Activated CD4-positive, alpha-beta T cell treated with anti-CD3 and anti-CD28 coated beads for 36 hours (primary cell): ENCODE results near the gene SNX18. TPM values are rescaled to one million over a fixed set of nuclear protein-coding genes. Genes with fewer than 3 reads are reported as not detected.

Experiments used
- ATAC-seq: fragments of 200-7000 bp; cut with Tn5 transposase; one replicate; pipeline ENCODE4 v1.10.0; 2021; ENCODE audit warnings: mild to moderate bottlenecking, moderate library complexity
- CTCF ChIA-PET: fragments of 350-600 bp; sonication (Branson Sonifier 250); formaldehyde crosslinking; loops from one replicate; lab custom pipeline; 2021; ENCODE audit warnings: antibody characterized with exemption; lab: Charles Lee
- POLR2A ChIA-PET: fragments of 350-600 bp; sonication (Branson Sonifier 250); formaldehyde crosslinking; loops from one replicate; lab custom pipeline; 2021; ENCODE audit warnings: antibody characterized with exemption, inconsistent platforms; lab: Charles Lee
- DNase-seq: peaks from one replicate; pipeline ENCODE4 v3.0.0-alpha.2; 2020
- H3K27ac Mint-ChIP-seq: one replicate; pipeline ENCODE4 v1.8.0; 2021; ENCODE audit warnings: mixed read lengths
- H3K27me3 Mint-ChIP-seq: one replicate; pipeline ENCODE4 v1.8.0; 2021; ENCODE audit warnings: mixed read lengths
- H3K36me3 Mint-ChIP-seq: one replicate; pipeline ENCODE4 v1.8.0; 2021; ENCODE audit warnings: low read depth, mixed read lengths
- H3K4me1 Mint-ChIP-seq: one replicate; pipeline ENCODE4 v1.8.0; 2021; ENCODE audit warnings: mixed read lengths
- H3K4me3 Mint-ChIP-seq: one replicate; pipeline ENCODE4 v1.8.0; 2021; ENCODE audit warnings: mild to moderate bottlenecking, moderate library complexity, mixed read lengths
- H3K9me3 Mint-ChIP-seq: one replicate; pipeline ENCODE4 v1.8.0; 2021; ENCODE audit warnings: low read depth, mixed read lengths
- intact Hi-C, 2 experiments: fragments of 100-400 bp; cut with DNase I in 1 of 2; cut with micrococcal nuclease in 1 of 2; formaldehyde crosslinking; loops; one replicate each; pipeline versions ENCODE4 v1.14.2 to v1.15.1; 2022 to 2024; cut with DNase I, micrococcal nuclease
- total RNA-seq, 2 experiments: library from RNA; stranded (reverse); gene quantifications; one replicate each; pipeline ENCODE4 v1.2.3, GENCODE V29; 2021

The SNX18 gene
- total RNA-seq, 2 experiments from 2014 or later, result 4.6 to 4.7 TPM

DNA sequence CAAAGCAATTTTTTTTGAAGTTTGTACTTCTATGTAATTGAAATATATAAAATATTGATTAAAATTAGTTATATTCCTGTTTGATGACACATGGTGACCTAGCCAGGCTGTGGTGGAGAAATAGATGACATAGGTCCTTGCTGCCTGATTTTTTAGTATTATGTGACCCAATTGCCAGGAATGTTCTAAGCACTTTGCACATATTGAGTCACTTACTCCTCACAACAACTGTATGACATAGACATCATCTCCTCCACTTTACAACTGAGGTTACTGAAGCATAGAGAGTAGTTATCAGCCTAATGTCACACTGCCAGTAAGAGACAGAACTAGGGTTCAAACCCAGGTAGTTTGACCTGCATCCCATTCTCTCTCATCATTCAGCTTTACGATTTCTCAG lies 26.2 kb upstream of the SNX18 start:
- ATAC-seq (no peak), DNase-seq (no peak)
- POLR2A ChIA-PET, result no interaction called here
- H3K9me3 Mint-ChIP-seq, result no peaks in the 10 kb centered on the region
- CTCF ChIA-PET, result interaction anchor here (0.7 to 2.7 kb wide), 2 partner anchors 20 to 29 kb away, joined by 3 to 22 read pairs; no protein-coding TSS in a partner anchor
- no peak overlapping the region for H3K4me3 Mint-ChIP-seq
- no peaks in the 10 kb centered on the region for H3K4me1 Mint-ChIP-seq
- peaks cover 4% of the 10 kb centered on the region for H3K27me3 Mint-ChIP-seq
- H3K27ac Mint-ChIP-seq, result no peak overlapping the region
- H3K36me3 Mint-ChIP-seq, result no peaks in the 10 kb centered on the region
- intact Hi-C loops, result no loop called here

DNA sequence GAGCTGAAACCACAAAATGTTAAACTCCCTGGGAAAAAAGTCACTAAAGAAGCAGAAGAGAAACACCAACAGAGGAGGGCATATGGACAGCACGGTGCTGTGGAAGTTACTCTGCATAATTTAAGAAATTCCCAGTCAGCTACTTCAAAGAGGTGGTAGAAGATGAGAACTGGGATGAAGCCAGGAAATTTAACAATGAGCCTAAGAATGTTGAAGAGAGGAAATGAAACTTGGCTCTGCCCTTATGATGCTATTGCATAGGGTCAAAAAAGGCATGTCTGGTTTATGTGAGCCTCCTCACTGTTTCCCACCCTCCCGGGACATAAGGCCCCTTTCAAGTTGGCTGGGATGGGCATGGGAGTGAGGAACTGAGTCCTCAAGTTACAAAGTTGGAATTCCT lies 25.4 kb upstream of the SNX18 start:
- no peak overlapping the region for H3K4me3 Mint-ChIP-seq
- H3K27ac Mint-ChIP-seq, result no peak overlapping the region
- ChIA-PET CTCF (interaction anchor here (1.5 kb wide), 1 partner anchor 248 kb away, joined by 4 read pairs; no protein-coding TSS in a partner anchor), POLR2A (no interaction called here)
- no peak for ATAC-seq
- H3K36me3 Mint-ChIP-seq, result no peaks in the 10 kb centered on the region
- intact Hi-C loops, result no loop called here
- peaks cover 5% of the 10 kb centered on the region for H3K27me3 Mint-ChIP-seq
- DNase-seq, result no peak
- H3K9me3 Mint-ChIP-seq, result no peaks in the 10 kb centered on the region
- no peaks in the 10 kb centered on the region for H3K4me1 Mint-ChIP-seq

DNA sequence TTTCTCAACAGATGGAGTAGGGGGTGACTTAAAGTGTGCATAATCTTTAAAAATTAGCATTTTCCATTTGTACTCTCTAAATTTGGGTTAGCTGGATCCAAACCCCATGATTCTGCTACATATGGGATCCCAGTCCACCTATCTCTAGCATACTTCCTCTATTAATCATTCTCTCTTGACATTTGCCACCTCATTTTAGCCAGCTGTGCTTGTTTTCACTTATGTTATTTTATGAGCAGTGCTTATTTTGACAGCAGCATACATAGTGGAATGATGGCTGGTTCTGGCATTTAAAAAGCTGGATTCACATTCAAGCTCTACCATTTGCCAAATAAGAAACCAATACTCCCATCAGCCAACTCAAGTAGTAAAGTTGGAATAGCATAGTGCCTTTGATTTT lies 22.5 kb upstream of the SNX18 start:
- no peak for ATAC-seq
- no peak overlapping the region for H3K27ac Mint-ChIP-seq
- DNase-seq, result no peak
- ChIA-PET POLR2A (no interaction called here), CTCF (interaction anchor here (1.5 kb wide), 1 partner anchor 22 kb away, joined by 7 read pairs; the partner anchor contains the start of gene SNX18)
- no peaks in the 10 kb centered on the region for H3K4me1 Mint-ChIP-seq
- H3K4me3 Mint-ChIP-seq, result no peak overlapping the region
- intact Hi-C loops, result no loop called here
- no peaks in the 10 kb centered on the region for H3K36me3 Mint-ChIP-seq
- H3K27me3 Mint-ChIP-seq, result peaks cover 11% of the 10 kb centered on the region
- H3K9me3 Mint-ChIP-seq, result no peaks in the 10 kb centered on the region

DNA sequence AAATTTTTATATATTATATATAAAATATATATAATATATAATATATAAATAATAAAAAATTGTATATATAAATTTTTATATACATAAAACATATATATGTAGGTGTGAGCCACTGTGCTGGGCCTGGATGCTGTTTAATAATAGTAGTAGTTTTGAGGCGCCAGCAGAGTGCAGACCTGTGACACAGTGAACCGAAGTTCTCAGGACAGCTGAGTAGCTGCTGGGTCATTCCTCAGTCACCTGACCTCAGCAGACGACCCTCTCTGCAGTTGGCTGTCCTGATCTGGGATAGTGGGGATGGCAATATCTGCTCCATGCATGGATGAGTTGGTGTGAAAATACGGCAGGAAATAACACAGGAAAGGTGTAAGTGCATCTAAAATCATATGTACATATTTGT lies 3.3 kb upstream of the SNX18 start:
- Mint-ChIP-seq H3K4me3 (no peak overlapping the region), H3K4me1 (peaks cover 13% of the 10 kb centered on the region), H3K27me3 (peaks cover 3% of the 10 kb centered on the region), H3K9me3 (no peaks in the 10 kb centered on the region), H3K27ac (no peak overlapping the region), H3K36me3 (no peaks in the 10 kb centered on the region)
- intact Hi-C loops, result loop anchor here in 1 of 2 experiments (10.0 kb wide), 1 partner anchor 131 kb away; no protein-coding TSS in a partner anchor
- POLR2A ChIA-PET, result no interaction called here
- DNase-seq, result no peak
- CTCF ChIA-PET, result interaction anchor here (1.4 kb wide), 1 partner anchor 331 kb away, joined by 3 read pairs; no protein-coding TSS in a partner anchor
- no peak for ATAC-seq

DNA sequence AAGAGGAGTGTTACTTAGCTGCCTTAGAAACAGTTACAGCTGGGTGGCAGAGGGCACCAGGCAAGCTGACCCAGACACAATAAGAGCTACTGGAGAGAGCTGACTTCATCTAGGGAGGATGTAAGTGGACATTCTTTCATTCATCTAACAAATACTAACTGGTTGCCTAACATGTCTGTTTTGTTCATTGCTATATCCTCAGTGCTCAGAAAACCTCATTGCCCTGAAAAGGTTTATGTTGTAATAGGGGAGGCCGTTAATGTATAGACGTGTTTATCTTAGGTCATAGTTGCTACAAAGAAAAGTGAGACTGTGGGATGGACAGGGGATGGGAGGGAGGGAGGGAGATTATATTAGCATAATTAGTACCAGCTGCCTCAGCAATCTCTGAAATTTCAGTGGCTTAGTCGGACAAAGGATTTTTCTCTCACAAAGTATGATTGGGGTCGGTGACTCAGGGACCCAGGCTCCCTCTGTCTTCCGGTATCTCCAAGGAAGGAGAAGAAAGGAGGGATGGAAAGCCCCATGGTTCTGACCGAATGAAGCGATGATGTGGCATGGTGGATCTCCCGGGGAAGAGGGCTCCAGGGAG lies 2.6 kb upstream of the SNX18 start:
- no peaks in the 10 kb centered on the region for H3K27me3 Mint-ChIP-seq

DNA sequence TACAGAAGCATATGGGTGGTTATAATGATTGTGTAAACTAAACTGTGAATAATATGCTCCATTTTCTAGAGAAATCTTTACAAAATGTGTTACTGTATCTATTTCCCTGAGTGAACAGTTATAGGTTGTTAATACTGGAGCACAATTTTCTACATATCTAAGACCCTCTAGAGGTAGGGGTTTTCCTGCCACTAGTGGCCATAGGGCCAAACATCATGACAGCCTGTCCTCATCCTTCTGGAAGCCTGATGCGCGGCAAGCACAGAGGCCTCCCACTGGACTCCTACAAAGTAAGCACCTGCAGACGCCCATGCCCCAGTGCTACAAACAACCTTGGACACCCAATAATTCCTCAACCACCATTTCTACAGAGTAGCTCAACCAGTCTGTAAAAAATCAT lies 1.9 kb upstream of the SNX18 start:
- no peak for DNase-seq
- CTCF ChIA-PET, result interaction anchor here (1.0 to 4.7 kb wide), 5 partner anchors 329 to 391 kb away, joined by 4 to 57 read pairs (median 11); no protein-coding TSS in a partner anchor
- Mint-ChIP-seq H3K27me3 (no peaks in the 10 kb centered on the region), H3K9me3 (no peaks in the 10 kb centered on the region), H3K36me3 (no peaks in the 10 kb centered on the region), H3K4me1 (peaks cover 26% of the 10 kb centered on the region), H3K27ac (no peak overlapping the region), H3K4me3 (no peak overlapping the region)
- intact Hi-C loops, result loop anchor here (2.0 to 10.0 kb wide), 6 partner anchors 129 to 631 kb away; partner anchors contain the start of gene ARL15 (in 1 of the 2)
- ATAC-seq, result no peak
- POLR2A ChIA-PET, result no interaction called here

More for the DNA sequence above, 2.6 kb upstream of the SNX18 start:
- intact Hi-C loops, result loop anchor here (5.0 to 10.0 kb wide), 3 partner anchors 130 to 202 kb away; no protein-coding TSS in a partner anchor
- Mint-ChIP-seq H3K9me3 (no peaks in the 10 kb centered on the region), H3K36me3 (no peaks in the 10 kb centered on the region), H3K4me1 (peaks cover 19% of the 10 kb centered on the region), H3K27ac (no peak overlapping the region), H3K4me3 (no peak overlapping the region)
- no peak for DNase-seq
- POLR2A ChIA-PET, result no interaction called here
- ATAC-seq, result no peak
- CTCF ChIA-PET, result interaction anchor here (1.4 kb wide), 1 partner anchor 330 kb away, joined by 3 read pairs; no protein-coding TSS in a partner anchor

DNA sequence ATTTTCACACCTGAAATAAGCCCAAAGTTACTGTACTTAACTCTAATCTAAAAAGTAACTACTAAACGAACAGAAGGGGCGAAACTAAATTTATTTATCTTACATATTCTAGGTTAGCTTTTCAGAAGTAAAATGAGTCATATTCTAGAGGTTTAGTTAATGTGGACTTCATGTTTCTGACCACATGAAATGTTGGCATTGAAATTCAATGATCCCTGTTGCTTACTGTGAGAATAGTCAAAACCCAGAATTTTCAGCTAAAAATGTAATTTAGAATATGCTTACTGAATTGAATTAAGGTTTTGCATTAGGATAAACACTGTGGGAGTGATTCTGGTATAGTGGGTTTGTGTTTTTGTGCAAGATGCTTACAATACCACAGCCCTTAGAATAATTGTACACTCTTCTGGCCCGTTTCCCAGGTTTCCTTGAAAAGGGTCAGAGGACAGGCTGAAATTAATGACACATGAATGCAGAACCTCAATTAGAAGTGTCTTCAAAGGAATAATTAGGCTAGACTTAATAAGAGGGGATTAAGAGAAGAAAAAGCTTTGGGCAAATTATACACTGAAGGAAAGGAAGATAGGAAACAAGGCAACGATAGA lies 1.4 kb upstream of the SNX18 start:
- no peaks in the 10 kb centered on the region for H3K27me3 Mint-ChIP-seq
- no peak for DNase-seq
- no peaks in the 10 kb centered on the region for H3K9me3 Mint-ChIP-seq
- H3K4me1 Mint-ChIP-seq, result peaks cover 31% of the 10 kb centered on the region
- H3K4me3 Mint-ChIP-seq, result no peak overlapping the region
- H3K27ac Mint-ChIP-seq, result no peak overlapping the region
- intact Hi-C loops, result loop anchor here (2.0 to 10.0 kb wide), 6 partner anchors 129 to 631 kb away; partner anchors contain the start of gene ARL15 (in 1 of the 2)
- H3K36me3 Mint-ChIP-seq, result no peaks in the 10 kb centered on the region
- POLR2A ChIA-PET, result interaction anchor here (1.9 kb wide), 1 partner anchor 351 kb away, joined by 10 read pairs; no protein-coding TSS in a partner anchor
- CTCF ChIA-PET, result interaction anchor here (0.5 to 4.7 kb wide), 18 partner anchors 8 to 726 kb away, joined by 3 to 57 read pairs (median 4); partner anchors contain the start of gene GPX8
- ATAC-seq, result no peak

DNA sequence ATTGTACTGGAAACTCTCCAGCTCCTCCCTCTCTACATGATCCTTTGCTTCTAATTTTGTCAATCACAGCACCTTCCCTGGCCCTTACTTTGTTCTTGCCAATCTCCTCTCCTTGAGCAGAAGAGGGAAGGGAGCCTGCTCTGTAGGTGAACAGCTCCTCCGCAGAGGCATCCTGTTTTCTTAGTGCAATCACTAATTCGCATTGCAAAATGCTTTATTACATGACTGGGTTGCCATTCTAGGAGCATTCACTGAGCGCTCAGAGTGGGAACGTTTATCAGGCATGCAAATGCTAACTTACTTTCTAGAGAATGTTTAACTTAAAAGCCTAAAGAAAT lies 416 bp upstream of the SNX18 start:
- H3K4me3 Mint-ChIP-seq, result peak overlapping the region; percentile 71
- H3K9me3 Mint-ChIP-seq, result no peaks in the 10 kb centered on the region
- no peaks in the 10 kb centered on the region for H3K36me3 Mint-ChIP-seq
- peaks cover 39% of the 10 kb centered on the region for H3K4me1 Mint-ChIP-seq
- ChIA-PET POLR2A (interaction anchor here (1.9 kb wide), 1 partner anchor 350 kb away, joined by 10 read pairs; no protein-coding TSS in a partner anchor), CTCF (interaction anchor here (0.5 to 4.7 kb wide), 30 partner anchors 9 to 658 kb away, joined by 3 to 57 read pairs (median 4); partner anchors contain the start of gene GPX8)
- DNase-seq (no peak), ATAC-seq (no peak)
- no peak overlapping the region for H3K27ac Mint-ChIP-seq
- no peaks in the 10 kb centered on the region for H3K27me3 Mint-ChIP-seq
- intact Hi-C loops, result loop anchor here (1.0 to 10.0 kb wide), 11 partner anchors 128 to 630 kb away; partner anchors contain the start of gene ARL15 (in 1 of the 2)

DNA sequence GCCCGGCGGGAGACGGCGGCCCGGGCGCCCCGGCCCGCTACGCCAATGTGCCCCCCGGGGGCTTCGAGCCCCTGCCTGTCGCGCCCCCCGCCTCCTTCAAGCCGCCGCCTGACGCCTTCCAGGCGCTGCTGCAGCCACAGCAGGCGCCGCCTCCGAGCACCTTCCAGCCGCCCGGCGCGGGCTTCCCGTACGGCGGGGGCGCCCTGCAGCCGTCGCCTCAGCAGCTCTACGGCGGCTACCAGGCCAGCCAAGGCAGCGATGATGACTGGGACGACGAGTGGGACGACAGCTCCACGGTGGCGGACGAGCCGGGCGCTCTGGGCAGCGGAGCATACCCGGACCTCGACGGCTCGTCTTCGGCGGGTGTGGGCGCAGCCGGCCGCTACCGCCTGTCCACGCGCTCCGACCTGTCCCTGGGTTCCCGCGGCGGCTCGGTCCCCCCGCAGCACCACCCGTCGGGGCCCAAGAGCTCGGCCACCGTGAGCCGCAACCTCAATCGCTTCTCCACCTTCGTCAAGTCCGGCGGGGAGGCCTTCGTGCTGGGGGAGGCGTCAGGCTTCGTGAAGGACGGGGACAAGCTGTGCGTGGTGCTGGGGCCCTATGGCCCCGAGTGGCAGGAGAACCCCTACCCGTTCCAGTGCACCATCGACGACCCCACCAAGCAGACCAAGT lies 723 bp downstream of the SNX18 start:
- H3K36me3 Mint-ChIP-seq, result no peaks in the 10 kb centered on the region
- ChIA-PET CTCF (interaction anchor here (0.6 to 4.7 kb wide), 19 partner anchors 9 to 418 kb away, joined by 3 to 57 read pairs (median 5); no protein-coding TSS in a partner anchor), POLR2A (interaction anchor here (0.6 to 1.9 kb wide), 2 partner anchors 349 to 1456 kb away, joined by 3 to 10 read pairs; no protein-coding TSS in a partner anchor)
- DNase-seq (peak; percentile 78), ATAC-seq (peak; percentile 67)
- intact Hi-C loops, result loop anchor here (5.0 to 10.0 kb wide), 3 partner anchors 127 to 199 kb away; no protein-coding TSS in a partner anchor
- no peaks in the 10 kb centered on the region for H3K27me3 Mint-ChIP-seq
- peak overlapping the region; percentile 71 for H3K4me3 Mint-ChIP-seq
- peaks cover 49% of the 10 kb centered on the region for H3K4me1 Mint-ChIP-seq
- H3K9me3 Mint-ChIP-seq, result no peaks in the 10 kb centered on the region
- H3K27ac Mint-ChIP-seq, result no peak overlapping the region

DNA sequence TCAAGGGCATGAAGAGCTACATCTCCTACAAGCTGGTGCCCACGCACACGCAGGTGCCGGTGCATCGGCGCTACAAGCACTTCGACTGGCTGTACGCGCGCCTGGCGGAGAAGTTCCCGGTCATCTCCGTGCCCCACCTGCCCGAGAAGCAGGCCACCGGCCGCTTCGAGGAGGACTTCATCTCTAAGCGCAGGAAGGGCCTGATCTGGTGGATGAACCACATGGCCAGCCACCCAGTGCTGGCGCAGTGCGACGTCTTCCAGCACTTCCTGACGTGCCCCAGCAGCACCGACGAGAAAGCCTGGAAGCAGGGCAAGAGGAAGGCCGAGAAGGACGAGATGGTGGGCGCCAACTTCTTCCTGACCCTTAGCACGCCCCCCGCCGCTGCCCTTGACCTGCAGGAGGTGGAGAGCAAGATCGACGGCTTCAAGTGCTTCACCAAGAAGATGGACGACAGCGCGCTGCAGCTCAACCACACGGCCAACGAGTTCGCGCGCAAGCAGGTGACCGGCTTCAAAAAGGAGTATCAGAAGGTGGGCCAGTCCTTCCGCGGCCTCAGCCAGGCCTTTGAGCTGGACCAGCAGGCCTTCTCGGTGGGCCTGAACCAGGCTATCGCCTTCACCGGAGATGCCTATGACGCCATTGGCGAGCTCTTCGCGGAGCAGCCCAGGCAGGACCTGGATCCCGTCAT lies 1.4 kb downstream of the SNX18 start:
- intact Hi-C loops, result loop anchor here (5.0 to 10.0 kb wide), 3 partner anchors 126 to 198 kb away; no protein-coding TSS in a partner anchor
- H3K9me3 Mint-ChIP-seq, result no peaks in the 10 kb centered on the region
- H3K4me3 Mint-ChIP-seq, result peak overlapping the region; percentile 71
- DNase-seq (no peak), ATAC-seq (no peak)
- H3K36me3 Mint-ChIP-seq, result no peaks in the 10 kb centered on the region
- POLR2A ChIA-PET, result interaction anchor here (0.6 kb wide), 1 partner anchor 1455 kb away, joined by 3 read pairs; no protein-coding TSS in a partner anchor
- H3K27ac Mint-ChIP-seq, result no peak overlapping the region
- peaks cover 55% of the 10 kb centered on the region for H3K4me1 Mint-ChIP-seq
- no peaks in the 10 kb centered on the region for H3K27me3 Mint-ChIP-seq
- CTCF ChIA-PET, result interaction anchor here (0.6 to 4.7 kb wide), 10 partner anchors 8 to 1186 kb away, joined by 3 to 57 read pairs (median 4); no protein-coding TSS in a partner anchor
